SKM-1 (cell line): ENCODE results near the gene ZFP37.
"Not testable (repeated sequence)": the region's sequence is repeated elsewhere in the genome, so short reads cannot be mapped to it uniquely, and the experiment has no call there.

Experiments used
- DNase-seq: peaks from one replicate; lab custom pipeline; 2025; ENCODE audit not compliant: unreplicated experiment; lab: John Stamatoyannopoulos, UW

Gene ZFP37

DNA sequence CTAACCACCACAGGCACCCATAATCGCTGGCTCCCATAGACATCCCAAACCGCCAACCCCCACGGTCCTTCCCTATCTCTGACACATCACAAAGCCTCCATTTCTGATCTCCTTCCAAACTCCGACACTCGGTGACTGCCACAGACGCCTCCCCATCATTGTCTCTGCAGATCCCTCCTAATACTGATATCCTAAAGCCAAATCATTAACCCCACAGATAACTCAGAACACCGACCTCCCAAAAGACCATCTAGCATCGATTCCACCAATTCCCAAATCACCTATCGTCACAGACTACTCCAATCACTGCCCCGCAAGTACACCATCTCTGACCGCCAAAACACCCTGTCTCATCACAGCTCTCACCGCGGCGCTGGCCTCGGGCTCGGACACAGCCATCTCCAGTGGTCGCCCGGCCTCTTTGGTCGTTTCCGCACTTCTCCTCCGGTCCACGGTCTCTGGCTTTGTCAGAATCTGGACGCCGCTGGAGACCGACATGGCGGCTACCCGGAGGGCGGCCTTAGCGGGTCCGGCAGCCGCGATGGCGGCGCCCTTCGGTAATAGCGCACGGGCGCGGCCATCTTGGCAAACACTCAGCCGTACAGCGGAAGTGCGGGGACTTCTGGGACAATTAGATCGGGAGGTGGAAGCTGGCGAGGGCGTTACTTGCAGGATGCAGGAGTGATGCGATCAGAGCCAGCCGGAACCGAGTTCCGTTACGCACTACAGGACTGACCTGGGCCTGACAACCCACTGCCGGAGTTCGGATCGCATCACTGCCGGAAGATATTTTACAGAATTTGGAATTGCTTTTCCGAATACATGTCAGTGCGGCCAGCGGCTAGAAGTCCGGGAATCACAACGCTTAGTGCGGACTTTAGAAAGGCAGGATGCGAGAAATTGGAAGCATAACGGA, at the start of gene ZFP37:
TSS of gene ZFP37 (minus strand) at position 534 of the 916 bp plus-strand sequence. CDS start at position 498, 36 bp downstream.
- no peak for DNase-seq

DNA sequence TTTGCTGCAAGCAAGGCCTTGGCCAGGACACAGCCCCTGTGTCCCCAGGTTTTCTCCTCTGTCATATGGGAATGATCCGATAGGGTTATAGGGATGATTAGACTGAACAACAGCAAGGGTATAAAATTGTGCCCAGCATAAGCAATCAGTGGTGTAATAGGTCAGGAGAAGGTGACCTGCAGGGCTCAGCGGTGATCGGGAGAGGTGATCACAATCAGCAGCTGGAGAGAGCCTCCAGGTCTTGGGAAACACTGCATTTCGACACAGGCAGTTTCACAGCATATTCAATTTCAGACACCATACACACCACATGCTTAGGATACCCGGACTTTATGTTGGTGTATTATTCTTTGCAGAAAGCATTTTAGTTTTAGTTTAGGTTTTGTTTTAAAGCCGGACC, 48.8 kb upstream of the ZFP37 start:
- not testable (repeated sequence) for DNase-seq

- DNase-seq = no peak
These were observed 39.0 kb upstream of the ZFP37 start for GRCh38 chr9:113095561-113095960.

GRCh38 chr9:113089924-113090323, 33.4 kb upstream of the ZFP37 start:
- not testable (repeated sequence) for DNase-seq

GRCh38 chr9:113089143-113089505, 32.6 kb upstream of the ZFP37 start:
- DNase-seq = not testable (repeated sequence)

DNA sequence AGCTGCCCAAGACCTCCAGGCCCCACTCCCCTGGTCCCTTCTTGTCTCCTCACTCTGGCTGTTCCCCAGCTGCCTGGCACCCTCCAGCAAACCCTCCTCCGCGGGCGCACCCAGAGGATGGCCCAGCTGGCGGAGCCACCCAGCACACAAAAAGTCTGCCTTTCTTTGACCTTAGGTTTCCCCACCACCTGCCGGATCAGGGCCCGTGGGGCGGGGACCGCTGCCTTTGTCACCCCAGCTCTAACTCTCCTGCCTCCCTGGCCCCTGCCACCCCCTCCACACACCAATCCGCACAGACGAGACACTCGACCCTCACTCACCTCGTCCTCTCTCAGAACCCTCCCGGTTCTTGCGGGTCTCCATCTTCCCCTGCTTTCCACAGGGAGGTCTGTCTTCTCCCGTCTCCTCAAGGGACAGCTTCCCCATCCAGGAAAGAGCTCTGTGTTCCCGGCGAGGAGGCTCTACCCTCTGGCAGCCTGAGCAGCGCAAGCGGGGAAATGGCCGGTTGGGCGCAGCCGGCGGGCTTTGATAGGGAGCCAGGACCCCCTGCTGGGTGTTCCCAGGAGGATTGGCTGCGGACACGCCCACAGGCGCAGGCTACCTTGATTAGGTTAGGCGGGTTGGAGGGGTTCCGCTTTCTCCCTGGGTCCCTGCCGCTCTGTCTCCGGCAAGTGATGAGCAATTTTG, 32.1 kb upstream of the ZFP37 start:
- DNase-seq = not testable (repeated sequence)

DNA sequence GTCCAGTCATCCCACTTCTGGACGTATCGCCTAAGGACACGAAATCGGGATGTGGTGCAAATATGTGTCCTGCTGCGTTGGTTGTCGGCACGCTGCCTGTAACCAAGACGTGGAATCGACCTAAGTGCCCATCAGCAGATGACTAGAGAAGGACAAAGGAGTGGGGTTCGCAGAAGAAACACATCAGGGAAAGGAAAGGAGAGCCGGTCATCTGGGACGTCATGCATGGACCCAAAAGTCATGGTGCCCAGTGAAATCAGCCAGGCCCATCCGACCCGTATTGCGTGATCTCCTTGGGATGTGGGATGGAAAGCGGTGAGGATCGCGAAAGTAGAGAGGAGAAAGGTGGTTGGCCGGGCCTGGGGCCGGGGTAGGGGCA, 6.4 kb upstream of the ZFP37 start:
- DNase-seq = not testable (repeated sequence)

GRCh38 chr9:113062256-113062931, 5.9 kb upstream of the ZFP37 start:
- not testable (repeated sequence) for DNase-seq

GRCh38 chr9:113061072-113061850, 4.7 kb upstream of the ZFP37 start:
- not testable (repeated sequence) for DNase-seq

GRCh38 chr9:113059581-113060284, 3.2 kb upstream of the ZFP37 start:
- DNase-seq = not testable (repeated sequence)

- no peak for DNase-seq
These were observed 669 bp upstream of the ZFP37 start for GRCh38 chr9:113057193-113057592.

GRCh38 chr9:113042884-113043657, 13.5 kb downstream of the ZFP37 start:
- no peak for DNase-seq

DNA sequence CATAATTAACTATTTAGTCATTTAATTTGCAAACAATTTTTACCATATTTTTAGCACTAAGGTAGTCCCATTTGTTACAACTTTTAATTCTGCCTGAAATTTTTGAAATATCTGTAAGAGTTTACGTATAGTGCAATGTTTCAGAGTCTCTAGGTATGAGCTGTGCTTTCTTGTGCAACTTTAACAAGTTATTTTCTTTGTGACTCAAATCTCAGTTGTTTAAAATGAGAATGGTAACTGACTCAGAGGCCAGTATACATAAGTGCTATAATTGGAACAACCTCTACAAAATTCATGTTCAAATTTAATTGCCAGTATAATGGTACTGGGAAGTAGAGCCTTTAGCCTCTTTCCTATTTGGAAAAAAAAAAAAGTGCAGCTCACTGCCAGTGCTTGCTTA, 30.3 kb downstream of the ZFP37 start:
- no peak for DNase-seq

DNA sequence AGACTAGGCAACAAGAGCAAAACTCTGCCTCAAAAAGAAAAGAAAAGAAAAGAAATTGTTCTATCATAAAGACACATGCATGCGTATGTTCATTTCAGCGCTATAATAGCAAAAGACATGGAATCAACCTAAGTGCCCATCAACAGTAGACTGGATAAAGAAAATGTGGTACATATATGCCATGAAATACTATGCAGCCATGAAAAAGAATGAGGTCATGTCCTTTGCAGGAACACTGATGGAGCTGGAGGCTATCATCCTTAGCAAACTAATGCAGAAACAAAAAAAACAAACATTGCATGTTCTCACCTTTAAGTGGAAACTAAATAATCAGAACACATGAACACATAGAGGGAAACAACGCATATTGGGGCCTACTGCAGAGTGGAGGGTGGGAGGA, 38.3 kb downstream of the ZFP37 start:
- no peak for DNase-seq

- DNase-seq = no peak
These were observed 44.0 kb downstream of the ZFP37 start for GRCh38 chr9:113012492-113012891.

- no peak for DNase-seq
These were observed 44.6 kb downstream of the ZFP37 start, which contains the start of gene ZNF883 for GRCh38 chr9:113011911-113012381. Gene ZNF883, minus strand, starts transcription at chr9:113012192.

DNA sequence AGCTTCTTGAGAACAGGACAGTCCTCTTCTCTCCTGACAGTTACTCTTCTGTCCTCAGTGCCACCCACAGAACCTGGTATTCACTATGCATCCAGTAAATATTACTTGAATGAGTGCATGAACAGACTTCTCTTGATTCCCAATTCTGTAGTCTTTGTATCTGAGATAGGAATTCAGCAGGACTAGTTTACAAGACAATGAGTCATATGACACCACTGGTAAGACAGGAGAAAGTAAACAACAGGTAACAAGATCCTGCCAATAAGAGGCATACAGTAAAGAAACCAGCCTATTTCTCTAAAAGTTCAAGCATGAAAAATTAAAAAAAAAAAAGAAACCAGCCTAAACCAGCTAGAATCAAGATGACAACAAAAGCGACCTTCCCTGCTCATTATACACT, 50.7 kb downstream of the ZFP37 start:
- no peak for DNase-seq

- DNase-seq = no peak
These were observed 59.1 kb downstream of the ZFP37 start for GRCh38 chr9:112997236-112997941.
